Esophagus squamous epithelium (tissue), 4 donors: Measurements from ENCODE around the gene GIGYF2.

ENCODE experiments used
- CTCF ChIP-seq, 6 experiments: fragments of 450-650 bp in 4 of 6; fragments of 200-600 bp in 2 of 6; sonication (generic) in 2 of 6; IDR thresholded peaks; one replicate each; pipeline ENCODE4 v1.5.1; 2016 to 2019; ENCODE audit warnings: antibody characterized with exemption in 6 of 6, mild to moderate bottlenecking in 4 of 6, moderate library complexity in 4 of 6
- POLR2A ChIP-seq, 4 donors: fragments of 450-650 bp; IDR thresholded peaks; one replicate each; pipeline ENCODE4 v1.6.1; 2017; ENCODE audit warnings: antibody characterized with exemption in 4 of 4, mild to moderate bottlenecking in 4 of 4, moderate library complexity in 3 of 4

- no peak for TF ChIP-seq CTCF (IDR thresholded peaks at IDR 0.05)
- no peak for TF ChIP-seq POLR2A (IDR thresholded peaks at IDR 0.05)
Observed at GRCh38 chr2:232898592-232899543, 201.7 kb downstream of the GIGYF2 start.
